Stimulated activated naive B cell treated with anti-CD40 and anti-IgM and Interleukin-4, amounts not matched to agents 10 μg/mL and 1 μg/mL and 100 μg/mL, for 72 hours (primary cell): Measurements from ENCODE around the gene UBE2J1.
"Not testable (repeated sequence)": the region's sequence is repeated elsewhere in the genome, so short reads cannot be mapped to it uniquely, and the experiment has no call there.

Source experiments
- ATAC-seq, 2 donors: fragments of 150-1000 bp; cut with Tn5 transposase; replicated peaks; 2 replicates each; pipeline ENCODE4 v1.10.0; 2021; ENCODE audit warnings: moderate library complexity in 1 of 2
- DNase-seq: peaks from one replicate; pipeline ENCODE4 v3.0.0; 2021
- H3K27ac Mint-ChIP-seq: one replicate; pipeline ENCODE4 v1.8.0; 2022; ENCODE audit warnings: mild to moderate bottlenecking, mixed read lengths
- H3K27me3 Mint-ChIP-seq, 2 donors: one replicate each; pipeline ENCODE4 v1.8.0; 2022; ENCODE audit warnings: mixed read lengths in 2 of 2
- H3K36me3 Mint-ChIP-seq, 2 donors: one replicate each; pipeline ENCODE4 v1.8.0; 2022; ENCODE audit warnings: mixed read lengths in 2 of 2, mild to moderate bottlenecking in 1 of 2
- H3K4me1 Mint-ChIP-seq, 2 donors: one replicate each; pipeline ENCODE4 v1.8.0; 2022; ENCODE audit warnings: mixed read lengths in 2 of 2, mild to moderate bottlenecking in 1 of 2
- H3K4me3 Mint-ChIP-seq, 2 donors: one replicate each; pipeline ENCODE4 v1.8.0; 2022; ENCODE audit warnings: mild to moderate bottlenecking in 2 of 2, mixed read lengths in 2 of 2, moderate library complexity in 1 of 2
- H3K9me3 Mint-ChIP-seq, 2 donors: one replicate each; pipeline ENCODE4 v1.8.0; 2022; ENCODE audit warnings: mixed read lengths in 2 of 2, mild to moderate bottlenecking in 1 of 2

The UBE2J1 gene

GRCh38 chr6:89301586-89302194 lies 50.8 kb downstream of the UBE2J1 start:
- Mint-ChIP-seq H3K27me3 (no peaks in the 10 kb centered on the region), H3K36me3 (peaks cover 0 to 20% of the 10 kb centered on the region in 2 donors), H3K9me3 (peaks cover 0 to 3% of the 10 kb centered on the region in 2 donors), H3K4me3 (no peak overlapping the region), H3K27ac (no peak overlapping the region), H3K4me1 (peaks cover 11 to 18% of the 10 kb centered on the region in 2 donors)
- ATAC-seq (no peak), DNase-seq (no peak)

GRCh38 chr6:89299466-89299850 lies 53.1 kb downstream of the UBE2J1 start:
- peaks cover 3 to 28% of the 10 kb centered on the region in 2 donors for H3K36me3 Mint-ChIP-seq
- peaks cover 0 to 4% of the 10 kb centered on the region in 2 donors for H3K9me3 Mint-ChIP-seq
- H3K27me3 Mint-ChIP-seq = peaks cover 0 to 6% of the 10 kb centered on the region in 2 donors
- no peak overlapping the region for H3K4me3 Mint-ChIP-seq
- DNase-seq (no peak), ATAC-seq (no peak)
- peaks cover 12 to 18% of the 10 kb centered on the region in 2 donors for H3K4me1 Mint-ChIP-seq
- H3K27ac Mint-ChIP-seq = no peak overlapping the region

GRCh38 chr6:89298680-89299465 lies 53.6 kb downstream of the UBE2J1 start:
- DNase-seq = no peak

GRCh38 chr6:89297695-89298351 lies 54.7 kb downstream of the UBE2J1 start:
- H3K27me3 Mint-ChIP-seq = peaks cover 0 to 6% of the 10 kb centered on the region in 2 donors
- H3K9me3 Mint-ChIP-seq = peaks cover 0 to 2% of the 10 kb centered on the region in 2 donors
- H3K4me1 Mint-ChIP-seq = peaks cover 12 to 18% of the 10 kb centered on the region in 2 donors
- DNase-seq = peak; percentile 56
- peak; percentile 94 to 96 for ATAC-seq
- H3K36me3 Mint-ChIP-seq = peaks cover 3 to 20% of the 10 kb centered on the region in 2 donors
- H3K4me3 Mint-ChIP-seq = peak overlapping the region; percentile 32 to 44
- H3K27ac Mint-ChIP-seq = peak overlapping the region; percentile 69

More at GRCh38 chr6:89298680-89299465, 53.6 kb downstream of the UBE2J1 start:
- H3K36me3 Mint-ChIP-seq = peaks cover 3 to 28% of the 10 kb centered on the region in 2 donors
- H3K9me3 Mint-ChIP-seq = peaks cover 0 to 4% of the 10 kb centered on the region in 2 donors
- peaks cover 0 to 6% of the 10 kb centered on the region in 2 donors for H3K27me3 Mint-ChIP-seq
- H3K4me3 Mint-ChIP-seq = no peak overlapping the region
- peak in 1 of 2 donors; percentile 21 for ATAC-seq
- peaks cover 12 to 18% of the 10 kb centered on the region in 2 donors for H3K4me1 Mint-ChIP-seq
- H3K27ac Mint-ChIP-seq = no peak overlapping the region

- no peak overlapping the region for H3K4me3 Mint-ChIP-seq
- DNase-seq (no peak), ATAC-seq (no peak)
- H3K27me3 Mint-ChIP-seq = peaks cover 0 to 6% of the 10 kb centered on the region in 2 donors
- H3K4me1 Mint-ChIP-seq = peaks cover 12 to 18% of the 10 kb centered on the region in 2 donors
- H3K36me3 Mint-ChIP-seq = peaks cover 3 to 11% of the 10 kb centered on the region in 2 donors
- H3K27ac Mint-ChIP-seq = no peak overlapping the region
- H3K9me3 Mint-ChIP-seq = peaks cover 0 to 2% of the 10 kb centered on the region in 2 donors
Observed at GRCh38 chr6:89295981-89296380, 56.5 kb downstream of the UBE2J1 start.

GRCh38 chr6:89295116-89295515 lies 57.4 kb downstream of the UBE2J1 start:
- H3K27ac Mint-ChIP-seq, H3K9me3 Mint-ChIP-seq, H3K4me3 Mint-ChIP-seq, H3K27me3 Mint-ChIP-seq, ATAC-seq, DNase-seq: not testable (repeated sequence)
- Mint-ChIP-seq H3K4me1 (peaks cover 12 to 18% of the 10 kb centered on the region in 2 donors), H3K36me3 (peaks cover 3 to 11% of the 10 kb centered on the region in 2 donors)

GRCh38 chr6:89291256-89291819 lies 61.2 kb downstream of the UBE2J1 start:
- H3K4me1 Mint-ChIP-seq = peaks cover 0 to 5% of the 10 kb centered on the region in 2 donors
- peaks cover 3 to 8% of the 10 kb centered on the region in 2 donors for H3K36me3 Mint-ChIP-seq
- no peak overlapping the region for H3K27ac Mint-ChIP-seq
- no peak overlapping the region for H3K4me3 Mint-ChIP-seq
- DNase-seq = no peak
- H3K27me3 Mint-ChIP-seq = peaks cover 0 to 4% of the 10 kb centered on the region in 2 donors
- peaks cover 5 to 6% of the 10 kb centered on the region in 2 donors for H3K9me3 Mint-ChIP-seq
- no peak for ATAC-seq

GRCh38 chr6:89290401-89291155 lies 61.9 kb downstream of the UBE2J1 start:
- Mint-ChIP-seq H3K27ac (no peak overlapping the region), H3K9me3 (peaks cover 5 to 6% of the 10 kb centered on the region in 2 donors), H3K36me3 (peaks cover 3 to 4% of the 10 kb centered on the region in 2 donors), H3K27me3 (no peaks in the 10 kb centered on the region), H3K4me3 (no peak overlapping the region), H3K4me1 (peaks cover 0 to 3% of the 10 kb centered on the region in 2 donors)
- no peak for DNase-seq
- ATAC-seq = no peak

GRCh38 chr6:89289710-89290109 lies 62.8 kb downstream of the UBE2J1 start:
- Mint-ChIP-seq H3K36me3 (no peaks in the 10 kb centered on the region), H3K27me3 (no peaks in the 10 kb centered on the region), H3K27ac (no peak overlapping the region), H3K9me3 (peaks cover 3 to 6% of the 10 kb centered on the region in 2 donors), H3K4me3 (no peak overlapping the region), H3K4me1 (peaks cover 0 to 3% of the 10 kb centered on the region in 2 donors)
- ATAC-seq = no peak
- no peak for DNase-seq

GRCh38 chr6:89287351-89288028 lies 65.0 kb downstream of the UBE2J1 start:
- peaks cover 0 to 3% of the 10 kb centered on the region in 2 donors for H3K4me1 Mint-ChIP-seq
- H3K4me3 Mint-ChIP-seq = no peak overlapping the region
- H3K9me3 Mint-ChIP-seq = peaks cover 3 to 6% of the 10 kb centered on the region in 2 donors
- no peak for DNase-seq
- H3K27me3 Mint-ChIP-seq = no peaks in the 10 kb centered on the region
- no peak overlapping the region for H3K27ac Mint-ChIP-seq
- H3K36me3 Mint-ChIP-seq = no peaks in the 10 kb centered on the region
- peak; percentile 44 to 67 for ATAC-seq

GRCh38 chr6:89286516-89286915 lies 66.0 kb downstream of the UBE2J1 start:
- no peak for DNase-seq
- Mint-ChIP-seq H3K27me3 (no peaks in the 10 kb centered on the region), H3K27ac (no peak overlapping the region), H3K9me3 (peaks cover 3 to 6% of the 10 kb centered on the region in 2 donors), H3K4me3 (no peak overlapping the region), H3K4me1 (peaks cover 0 to 6% of the 10 kb centered on the region in 2 donors), H3K36me3 (no peaks in the 10 kb centered on the region)
- no peak for ATAC-seq

- no peaks in the 10 kb centered on the region for H3K36me3 Mint-ChIP-seq
- no peak overlapping the region for H3K27ac Mint-ChIP-seq
- no peak overlapping the region for H3K4me3 Mint-ChIP-seq
- DNase-seq (no peak), ATAC-seq (no peak)
- no peaks in the 10 kb centered on the region for H3K27me3 Mint-ChIP-seq
- H3K9me3 Mint-ChIP-seq = peaks cover 3 to 6% of the 10 kb centered on the region in 2 donors
- H3K4me1 Mint-ChIP-seq = peaks cover 0 to 6% of the 10 kb centered on the region in 2 donors
Observed at GRCh38 chr6:89284963-89285735, 67.4 kb downstream of the UBE2J1 start.
